Testis (tissue), 3 donors: ENCODE data around the gene DEFB108B. TPM values are rescaled to one million over a fixed set of nuclear protein-coding genes. Genes with fewer than 3 reads are reported as not detected.
"Not testable (repeated sequence)": the region's sequence is repeated elsewhere in the genome, so short reads cannot be mapped to it uniquely, and the experiment has no call there.

Experiments
- DNase-seq: peaks from one replicate; pipeline ENCODE4 v3.0.0-alpha.2; 2019
- H3K27ac ChIP-seq, 2 donors: fragments of 200-600 bp; sonication (generic); one replicate each; pipeline ENCODE4 v1.5.1; 2019
- H3K27me3 ChIP-seq: fragments of 200-600 bp; sonication (generic); one replicate; pipeline ENCODE4 v1.5.1; 2019
- H3K36me3 ChIP-seq: fragments of 200-600 bp; sonication (generic); one replicate; pipeline ENCODE4 v1.5.1; 2017; ENCODE audit warnings: low read depth; ENCODE audit errors: missing control alignments
- H3K4me1 ChIP-seq: fragments of 200-600 bp; sonication (generic); one replicate; pipeline ENCODE4 v1.5.1; 2019
- H3K4me3 ChIP-seq, 2 donors: fragments of 200-600 bp; sonication (generic); one replicate each; pipeline ENCODE4 v1.5.1; 2017 to 2019
- H3K9me3 ChIP-seq: fragments of 200-600 bp; sonication (generic); one replicate; pipeline ENCODE4 v1.5.1; 2017
- POLR2A ChIP-seq: fragments of 450-650 bp; IDR thresholded peaks from one replicate; pipeline ENCODE4 v1.6.1; 2017; ENCODE audit warnings: antibody characterized with exemption, mild to moderate bottlenecking, moderate library complexity
- WGBS, 2 donors: methylation state at CpG; one replicate each; pipeline ENCODE4 v1.1.5; 2018; 5-methylcytosine and 5-hydroxymethylcytosine counted together
- intact Hi-C: fragments of 100-400 bp; cut with DNase I; formaldehyde crosslinking; loops from one replicate; pipeline ENCODE4 v1.15.1; 2023; ENCODE audit warnings: low total_unique reads
- polyA plus RNA-seq: library from polyadenylated mRNA; stranded (reverse); fragments of 350-450 nt; fragmentation: Illumina TruSeq; extraction: RNeasy Lipid Tissue Mini Kit (QIAGEN cat#74804); gene quantifications from one replicate; pipeline ENCODE4 v1.2.3, GENCODE V29; 2014; ENCODE audit warnings: low read depth, low replicate concordance; ENCODE audit not compliant: insufficient read depth
- total RNA-seq, 2 donors: library from RNA; depleted of rRNA; stranded (reverse); fragments of >200 nt; gene quantifications; one replicate each; pipeline ENCODE4 v1.2.3, GENCODE V29; 2016
- TF ChIP-seq, protein P1 (sequence below), 3 experiments: fragments of 450-650 bp in 2 of 3; fragments of 200-600 bp in 1 of 3; sonication (generic) in 1 of 3; IDR thresholded peaks; one replicate each; pipeline ENCODE4 v1.5.1; 2016 to 2019; ENCODE audit warnings: antibody characterized with exemption in 3 of 3, mild to moderate bottlenecking in 2 of 3, moderate library complexity in 1 of 3

Gene DEFB108B
- total and polyA plus RNA-seq, 3 donors from 2014 or later, result not detected

DNA sequence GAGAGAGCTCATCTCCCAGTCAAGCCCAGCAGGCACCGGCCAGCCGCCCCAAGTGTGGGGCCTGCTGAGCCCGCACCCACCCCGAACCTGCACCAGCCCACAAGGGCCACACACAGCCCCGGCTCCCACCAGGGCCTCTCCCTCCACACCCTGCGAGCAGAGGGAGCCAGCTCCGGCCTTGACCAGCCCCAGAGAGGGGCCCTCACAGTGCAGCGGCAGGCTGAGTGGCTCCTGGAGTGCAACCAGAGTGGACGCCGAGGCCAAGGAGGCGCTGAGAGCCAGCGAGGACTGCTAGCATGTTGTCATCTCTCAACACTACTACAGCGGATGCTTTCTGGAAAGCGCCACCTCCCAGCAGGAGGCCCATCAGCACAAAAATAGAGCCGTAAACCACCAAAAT is 10.9 kb downstream of the DEFB108B start:
- Histone ChIP-seq H3K4me3 (no peak overlapping the region), H3K36me3 (no peaks in the 10 kb centered on the region), H3K4me1 (no peaks in the 10 kb centered on the region), H3K27me3 (no peaks in the 10 kb centered on the region), H3K9me3 (no peaks in the 10 kb centered on the region), H3K27ac (no peak overlapping the region)
- 65 to 76% methylated on average over 7 to 15 of the region's 15 CpGs for WGBS, 2 donors
- DNase-seq, result no peak
- TF ChIP-seq POLR2A, result no peak
- TF ChIP-seq, protein P1, sequence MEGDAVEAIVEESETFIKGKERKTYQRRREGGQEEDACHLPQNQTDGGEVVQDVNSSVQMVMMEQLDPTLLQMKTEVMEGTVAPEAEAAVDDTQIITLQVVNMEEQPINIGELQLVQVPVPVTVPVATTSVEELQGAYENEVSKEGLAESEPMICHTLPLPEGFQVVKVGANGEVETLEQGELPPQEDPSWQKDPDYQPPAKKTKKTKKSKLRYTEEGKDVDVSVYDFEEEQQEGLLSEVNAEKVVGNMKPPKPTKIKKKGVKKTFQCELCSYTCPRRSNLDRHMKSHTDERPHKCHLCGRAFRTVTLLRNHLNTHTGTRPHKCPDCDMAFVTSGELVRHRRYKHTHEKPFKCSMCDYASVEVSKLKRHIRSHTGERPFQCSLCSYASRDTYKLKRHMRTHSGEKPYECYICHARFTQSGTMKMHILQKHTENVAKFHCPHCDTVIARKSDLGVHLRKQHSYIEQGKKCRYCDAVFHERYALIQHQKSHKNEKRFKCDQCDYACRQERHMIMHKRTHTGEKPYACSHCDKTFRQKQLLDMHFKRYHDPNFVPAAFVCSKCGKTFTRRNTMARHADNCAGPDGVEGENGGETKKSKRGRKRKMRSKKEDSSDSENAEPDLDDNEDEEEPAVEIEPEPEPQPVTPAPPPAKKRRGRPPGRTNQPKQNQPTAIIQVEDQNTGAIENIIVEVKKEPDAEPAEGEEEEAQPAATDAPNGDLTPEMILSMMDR (IDR thresholded peaks at IDR 0.05), result no peak
- intact Hi-C loops, result no loop called here

GRCh38 chr11:71853895-71854294 is 20.9 kb downstream of the DEFB108B start:
- H3K9me3 ChIP-seq, H3K27ac ChIP-seq, H3K4me1 ChIP-seq, H3K4me3 ChIP-seq, H3K27me3 ChIP-seq, H3K36me3 ChIP-seq, intact Hi-C loops, DNase-seq: not testable (repeated sequence)
- WGBS, 2 donors, result 94% methylated on average over 2 of the region's 2 CpGs

DNA sequence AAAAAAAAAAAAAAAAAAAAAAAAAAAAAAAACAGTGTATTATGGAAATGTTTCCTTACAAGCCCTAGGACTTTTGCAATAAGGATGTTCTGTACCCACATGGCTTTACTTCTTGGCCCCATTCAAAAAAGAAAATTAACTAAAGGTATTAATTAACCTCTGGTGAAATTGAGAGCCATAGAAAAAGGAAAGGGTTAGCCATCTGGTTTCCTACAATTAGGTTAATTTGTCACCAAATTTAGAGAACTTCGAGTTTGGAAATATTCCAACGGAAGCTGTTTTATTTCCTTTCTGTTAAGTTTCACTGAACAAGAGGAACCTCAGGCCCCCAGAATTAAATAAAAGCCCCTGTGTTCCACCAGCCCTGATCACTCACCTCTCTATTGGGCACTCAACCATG is 22.9 kb downstream of the DEFB108B start:
- H3K4me1 ChIP-seq, H3K4me3 ChIP-seq, H3K36me3 ChIP-seq, intact Hi-C loops, H3K9me3 ChIP-seq, H3K27me3 ChIP-seq, H3K27ac ChIP-seq, DNase-seq: not testable (repeated sequence)
- 43 to 48% methylated on average over 2 of the region's 2 CpGs for WGBS, 2 donors

DNA sequence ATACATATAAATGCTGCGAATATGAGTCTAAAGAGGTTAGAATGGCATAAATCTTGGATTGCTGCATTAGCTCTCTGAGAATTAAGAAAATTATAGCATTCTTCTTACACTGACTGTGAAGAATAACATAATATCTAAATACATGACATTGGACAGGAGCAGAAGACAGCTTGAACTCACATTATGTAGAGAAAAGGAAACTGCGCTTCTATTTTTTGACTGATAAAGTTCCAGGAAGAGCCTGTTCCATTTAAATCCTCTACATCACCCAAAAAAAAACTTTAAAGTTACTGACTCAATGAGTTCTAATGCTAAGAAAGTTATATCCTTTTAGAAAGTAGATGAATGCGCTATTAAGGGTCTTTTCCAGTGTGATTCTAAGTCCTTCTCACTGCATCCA is 27.8 kb downstream of the DEFB108B start:
- H3K4me1 ChIP-seq, H3K27me3 ChIP-seq, H3K36me3 ChIP-seq, intact Hi-C loops, H3K4me3 ChIP-seq, DNase-seq, H3K9me3 ChIP-seq, H3K27ac ChIP-seq: not testable (repeated sequence)
- WGBS, 2 donors, result 79 to 88% methylated on average over 3 of the region's 3 CpGs

DNA sequence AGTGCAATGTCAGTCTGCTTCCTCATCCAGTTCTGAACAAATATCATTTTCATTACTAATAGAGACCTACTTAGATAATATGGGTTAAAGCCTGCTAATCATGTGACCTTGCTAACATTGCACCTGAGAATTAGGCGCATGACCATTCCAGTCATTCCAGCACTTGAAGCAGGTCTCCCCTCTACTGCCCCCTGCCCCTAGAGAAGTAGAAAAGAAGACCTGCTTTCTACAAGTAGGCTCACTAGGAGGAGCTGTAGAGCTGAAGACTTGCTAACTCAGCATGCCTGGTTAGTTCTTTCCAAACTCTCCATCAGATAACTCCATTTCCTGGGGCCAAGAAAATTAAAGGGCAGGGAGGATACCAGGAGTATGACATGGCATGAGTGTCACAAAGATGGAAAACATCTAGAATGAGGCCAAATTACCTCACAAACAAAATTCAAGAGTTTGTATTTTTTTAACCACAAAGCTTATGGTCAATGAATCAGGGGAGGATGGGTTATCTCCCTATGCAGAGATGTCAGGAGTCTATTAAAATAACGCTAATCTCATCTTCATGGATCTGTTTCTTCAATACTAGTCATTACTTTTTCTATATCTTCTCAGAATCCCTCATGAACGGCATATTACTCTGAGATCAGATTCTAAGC is 31.1 kb downstream of the DEFB108B start:
- H3K27ac ChIP-seq, H3K9me3 ChIP-seq, H3K4me3 ChIP-seq, H3K27me3 ChIP-seq, H3K4me1 ChIP-seq, H3K36me3 ChIP-seq, intact Hi-C loops: not testable (repeated sequence)
- 73 to 80% methylated on average over 3 of the region's 3 CpGs for WGBS, 2 donors
- DNase-seq, result peak; percentile 33
- TF ChIP-seq, protein P1 (IDR thresholded peaks at IDR 0.05), result peak in 2 of 3 experiments; percentile 28 to 38

GRCh38 chr11:71867209-71867608 is 34.2 kb downstream of the DEFB108B start:
- H3K27me3 ChIP-seq, H3K9me3 ChIP-seq, H3K36me3 ChIP-seq, H3K27ac ChIP-seq, H3K4me3 ChIP-seq, intact Hi-C loops, DNase-seq, H3K4me1 ChIP-seq: not testable (repeated sequence)
- WGBS, 2 donors, result 38 to 73% methylated on average over 1 of the region's 1 CpG

DNA sequence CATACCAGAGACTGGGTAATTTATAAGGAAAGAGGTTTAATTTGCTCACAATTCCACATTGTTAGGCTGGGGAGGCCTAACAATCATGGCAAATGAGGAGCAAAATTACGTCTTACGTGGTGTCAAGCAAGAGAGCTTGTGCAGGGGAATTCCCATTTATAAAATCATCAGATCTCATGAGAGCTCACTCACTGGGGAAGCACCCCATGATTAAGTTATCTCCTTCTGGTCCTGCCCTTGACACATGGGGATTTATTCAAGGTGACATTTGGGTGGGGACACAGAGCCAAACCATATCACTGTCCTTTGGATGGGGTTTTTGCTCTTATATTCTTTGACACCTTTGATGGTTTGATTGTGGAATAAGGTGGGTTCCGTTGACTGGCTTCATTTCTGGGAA is 36.9 kb downstream of the DEFB108B start:
- H3K36me3 ChIP-seq, H3K4me3 ChIP-seq, H3K9me3 ChIP-seq, H3K27ac ChIP-seq, intact Hi-C loops, H3K4me1 ChIP-seq, H3K27me3 ChIP-seq, DNase-seq: not testable (repeated sequence)
- WGBS, 2 donors, result 89 to 90% methylated on average over 3 of the region's 3 CpGs

DNA sequence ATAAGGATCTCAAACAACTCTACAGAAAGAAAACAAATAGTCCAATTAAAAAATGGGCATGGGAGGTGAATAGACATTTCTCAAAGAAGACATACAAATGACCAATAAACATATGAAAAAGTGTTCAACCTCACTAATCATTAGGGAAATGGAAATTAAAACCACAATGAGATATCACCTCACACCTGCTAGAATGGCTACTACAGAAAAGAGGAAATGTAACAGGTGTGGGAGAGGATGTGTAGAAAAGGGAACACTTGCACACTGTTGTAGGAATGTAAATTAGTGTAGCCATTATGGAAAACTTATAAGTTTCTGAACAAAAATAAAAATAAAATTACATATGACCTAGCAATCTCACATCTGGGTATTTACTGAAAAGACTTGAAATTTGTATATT is 37.7 kb downstream of the DEFB108B start:
- H3K4me3 ChIP-seq, DNase-seq, H3K27me3 ChIP-seq, H3K36me3 ChIP-seq, H3K4me1 ChIP-seq, intact Hi-C loops, H3K27ac ChIP-seq, H3K9me3 ChIP-seq: not testable (repeated sequence)

- H3K4me1 ChIP-seq, H3K27me3 ChIP-seq, H3K4me3 ChIP-seq, DNase-seq, H3K36me3 ChIP-seq, H3K9me3 ChIP-seq, H3K27ac ChIP-seq, intact Hi-C loops: not testable (repeated sequence)
- 51 to 53% methylated on average over 2 of the region's 2 CpGs for WGBS, 2 donors
These were observed 43.3 kb downstream of the DEFB108B start for GRCh38 chr11:71876262-71876661.

GRCh38 chr11:71878059-71878458 is 45.1 kb downstream of the DEFB108B start, which contains the start of gene DEFB131B:
Gene DEFB131B (plus strand): TSS chr11:71878453. CDS start chr11:71878453, 0 bp downstream.
- H3K27ac ChIP-seq, intact Hi-C loops, H3K4me1 ChIP-seq, H3K36me3 ChIP-seq, H3K27me3 ChIP-seq, H3K9me3 ChIP-seq, DNase-seq, H3K4me3 ChIP-seq: not testable (repeated sequence)
- 90 to 93% methylated on average over 1 of the region's 1 CpG for WGBS, 2 donors

DNA sequence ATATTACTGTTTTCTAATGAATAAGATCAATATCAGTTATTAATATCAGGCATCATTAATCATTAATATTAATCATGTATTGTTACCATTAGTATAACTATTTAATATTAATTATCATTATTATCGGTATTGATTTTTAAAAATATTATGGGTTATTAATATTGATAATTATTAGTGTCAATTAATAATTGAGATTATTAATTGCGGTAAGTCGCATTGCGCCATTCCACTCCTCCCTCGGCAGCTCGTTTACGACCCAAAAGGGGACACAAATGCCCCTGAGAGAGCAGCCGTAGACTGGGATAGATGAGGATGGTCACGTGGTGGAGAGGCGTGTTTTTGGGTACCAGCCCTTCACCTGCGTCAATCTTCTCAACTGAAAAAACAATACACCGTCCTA is 52.8 kb downstream of the DEFB108B start:
- DNase-seq, H3K4me3 ChIP-seq, H3K36me3 ChIP-seq, H3K9me3 ChIP-seq, H3K4me1 ChIP-seq, H3K27ac ChIP-seq, H3K27me3 ChIP-seq, intact Hi-C loops: not testable (repeated sequence)
- 88 to 94% methylated on average over 12 of the region's 12 CpGs for WGBS, 2 donors
